ENCODE data around the gene IFT25.

The IFT25 gene

GRCh38 chr1:53947172-53947907 lies 1.8 kb upstream of the IFT25 start:
- Histone ChIP-seq H3K9me2 (replicated peaks; ENCODE audit: low read depth, low read length) (no peaks in the 10 kb centered on the region), H3K4me3 (ENCODE audit: low read length, poor library complexity, severe bottlenecking) (peak overlapping the region; percentile 90), H3K9me3 (ENCODE audit: insufficient read depth, low read depth, low read length) (no peaks in the 10 kb centered on the region), H3K4me1 (ENCODE audit: insufficient read depth, low read length, poor library complexity, severe bottlenecking) (peaks cover 57% of the 10 kb centered on the region), H3K9ac (ENCODE audit: low read depth, low read length, poor library complexity, severe bottlenecking) (peak overlapping the region; percentile 84), H3K36me3 (ENCODE audit: insufficient read depth, low read length) (peaks cover 6% of the 10 kb centered on the region; the same call in 1 of the 2 replicates), H2AFZ (ENCODE audit: low read length) (no peak overlapping the region), H3F3A (ENCODE audit: low read depth) (peaks cover 4% of the 10 kb centered on the region; the same call in 1 of the 2 replicates), H4K20me1 (ENCODE audit: insufficient read depth, low read length, poor library complexity, severe bottlenecking) (peaks cover 2% of the 10 kb centered on the region), H3K27me3 (ENCODE audit: insufficient read depth, low read length, poor library complexity, severe bottlenecking) (no peaks in the 10 kb centered on the region), H3K4me2 (ENCODE audit: low read depth, low read length, poor library complexity, severe bottlenecking) (peak overlapping the region; percentile 93), H3K79me2 (ENCODE audit: insufficient read depth, low read length) (peaks cover 65% of the 10 kb centered on the region)
- no peak for TF ChIP-seq CTCF (conservative IDR thresholded peaks at IDR 0.05; ENCODE audit: low read length)
- no peak for TF ChIP-seq EZH2phosphoT487 (IDR thresholded peaks at IDR 0.05; ENCODE audit: borderline replicate concordance)

- Histone ChIP-seq H3K9me2 (replicated peaks; ENCODE audit: low read depth, low read length) (no peaks in the 10 kb centered on the region), H4K20me1 (ENCODE audit: insufficient read depth, low read length, poor library complexity, severe bottlenecking) (peaks cover 7% of the 10 kb centered on the region), H3K79me2 (ENCODE audit: insufficient read depth, low read length) (peaks cover 68% of the 10 kb centered on the region), H3K4me1 (ENCODE audit: insufficient read depth, low read length, poor library complexity, severe bottlenecking) (peaks cover 62% of the 10 kb centered on the region), H2AFZ (ENCODE audit: low read length) (peak within 1 kb of the TSS; percentile 94), H3K9me3 (ENCODE audit: insufficient read depth, low read depth, low read length) (no peaks in the 10 kb centered on the region), H3F3A (ENCODE audit: low read depth) (peaks cover 4% of the 10 kb centered on the region; the same call in 1 of the 2 replicates), H3K27me3 (ENCODE audit: insufficient read depth, low read length, poor library complexity, severe bottlenecking) (no peaks in the 10 kb centered on the region), H3K4me2 (ENCODE audit: low read depth, low read length, poor library complexity, severe bottlenecking) (peak within 1 kb of the TSS; percentile 93), H3K4me3 (ENCODE audit: low read length, poor library complexity, severe bottlenecking) (peak within 1 kb of the TSS; percentile 90), H3K36me3 (ENCODE audit: insufficient read depth, low read length) (no peaks in the 10 kb centered on the region), H3K9ac (ENCODE audit: low read depth, low read length, poor library complexity, severe bottlenecking) (peak within 1 kb of the TSS; percentile 84)
- TF ChIP-seq CTCF (conservative IDR thresholded peaks at IDR 0.05; ENCODE audit: low read length), result peak; percentile 34; the same call in 1 of the 2 replicates
- TF ChIP-seq EZH2phosphoT487 (IDR thresholded peaks at IDR 0.05; ENCODE audit: borderline replicate concordance), result no peak
These were observed 1.0 kb upstream of the IFT25 start, which contains the start of gene LRRC42 for GRCh38 chr1:53946252-53947171. Gene LRRC42 (plus strand): TSS chr1:53946350. CDS start chr1:53952000, 5,650 bp downstream.

- Histone ChIP-seq H3K9me2 (replicated peaks; ENCODE audit: low read depth, low read length) (no peaks in the 10 kb centered on the region), H3K9me3 (ENCODE audit: insufficient read depth, low read depth, low read length) (no peaks in the 10 kb centered on the region), H2AFZ (ENCODE audit: low read length) (peak overlapping the region; percentile 94), H3K27me3 (ENCODE audit: insufficient read depth, low read length, poor library complexity, severe bottlenecking) (no peaks in the 10 kb centered on the region), H3K4me3 (ENCODE audit: low read length, poor library complexity, severe bottlenecking) (peak overlapping the region; percentile 90), H3K79me2 (ENCODE audit: insufficient read depth, low read length) (peaks cover 74% of the 10 kb centered on the region), H3K9ac (ENCODE audit: low read depth, low read length, poor library complexity, severe bottlenecking) (peak overlapping the region; percentile 84), H3K4me1 (ENCODE audit: insufficient read depth, low read length, poor library complexity, severe bottlenecking) (peaks cover 65% of the 10 kb centered on the region), H3K36me3 (ENCODE audit: insufficient read depth, low read length) (no peaks in the 10 kb centered on the region), H3F3A (ENCODE audit: low read depth) (peaks cover 4% of the 10 kb centered on the region; the same call in 1 of the 2 replicates), H4K20me1 (ENCODE audit: insufficient read depth, low read length, poor library complexity, severe bottlenecking) (peaks cover 8% of the 10 kb centered on the region), H3K4me2 (ENCODE audit: low read depth, low read length, poor library complexity, severe bottlenecking) (peak overlapping the region; percentile 86)
- TF ChIP-seq CTCF (conservative IDR thresholded peaks at IDR 0.05; ENCODE audit: low read length), result no peak
These were observed 391 bp downstream of the IFT25 start for GRCh38 chr1:53945183-53945432.
